GM19324 (cell line): ENCODE measurements around the gene PPL.
"Not testable (repeated sequence)": the region's sequence is repeated elsewhere in the genome, so short reads cannot be mapped to it uniquely, and the experiment has no call there.

Experiments used
- ATAC-seq: cut with Tn5 transposase; IDR thresholded peaks from one replicate; pipeline ENCODE4 v1.9.1; 2021; ENCODE audit warnings: mild to moderate bottlenecking, moderate library complexity; ENCODE audit not compliant: unreplicated experiment, low FRiP score

The PPL gene, protein sequence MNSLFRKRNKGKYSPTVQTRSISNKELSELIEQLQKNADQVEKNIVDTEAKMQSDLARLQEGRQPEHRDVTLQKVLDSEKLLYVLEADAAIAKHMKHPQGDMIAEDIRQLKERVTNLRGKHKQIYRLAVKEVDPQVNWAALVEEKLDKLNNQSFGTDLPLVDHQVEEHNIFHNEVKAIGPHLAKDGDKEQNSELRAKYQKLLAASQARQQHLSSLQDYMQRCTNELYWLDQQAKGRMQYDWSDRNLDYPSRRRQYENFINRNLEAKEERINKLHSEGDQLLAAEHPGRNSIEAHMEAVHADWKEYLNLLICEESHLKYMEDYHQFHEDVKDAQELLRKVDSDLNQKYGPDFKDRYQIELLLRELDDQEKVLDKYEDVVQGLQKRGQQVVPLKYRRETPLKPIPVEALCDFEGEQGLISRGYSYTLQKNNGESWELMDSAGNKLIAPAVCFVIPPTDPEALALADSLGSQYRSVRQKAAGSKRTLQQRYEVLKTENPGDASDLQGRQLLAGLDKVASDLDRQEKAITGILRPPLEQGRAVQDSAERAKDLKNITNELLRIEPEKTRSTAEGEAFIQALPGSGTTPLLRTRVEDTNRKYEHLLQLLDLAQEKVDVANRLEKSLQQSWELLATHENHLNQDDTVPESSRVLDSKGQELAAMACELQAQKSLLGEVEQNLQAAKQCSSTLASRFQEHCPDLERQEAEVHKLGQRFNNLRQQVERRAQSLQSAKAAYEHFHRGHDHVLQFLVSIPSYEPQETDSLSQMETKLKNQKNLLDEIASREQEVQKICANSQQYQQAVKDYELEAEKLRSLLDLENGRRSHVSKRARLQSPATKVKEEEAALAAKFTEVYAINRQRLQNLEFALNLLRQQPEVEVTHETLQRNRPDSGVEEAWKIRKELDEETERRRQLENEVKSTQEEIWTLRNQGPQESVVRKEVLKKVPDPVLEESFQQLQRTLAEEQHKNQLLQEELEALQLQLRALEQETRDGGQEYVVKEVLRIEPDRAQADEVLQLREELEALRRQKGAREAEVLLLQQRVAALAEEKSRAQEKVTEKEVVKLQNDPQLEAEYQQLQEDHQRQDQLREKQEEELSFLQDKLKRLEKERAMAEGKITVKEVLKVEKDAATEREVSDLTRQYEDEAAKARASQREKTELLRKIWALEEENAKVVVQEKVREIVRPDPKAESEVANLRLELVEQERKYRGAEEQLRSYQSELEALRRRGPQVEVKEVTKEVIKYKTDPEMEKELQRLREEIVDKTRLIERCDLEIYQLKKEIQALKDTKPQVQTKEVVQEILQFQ (N-terminal part only)

GRCh38 chr16:4936991-4937781, at the start of gene PPL:
PPL (minus strand) TSS chr16:4937148; CDS start chr16:4937045, 103 bp downstream.
- ATAC-seq: no peak

DNA sequence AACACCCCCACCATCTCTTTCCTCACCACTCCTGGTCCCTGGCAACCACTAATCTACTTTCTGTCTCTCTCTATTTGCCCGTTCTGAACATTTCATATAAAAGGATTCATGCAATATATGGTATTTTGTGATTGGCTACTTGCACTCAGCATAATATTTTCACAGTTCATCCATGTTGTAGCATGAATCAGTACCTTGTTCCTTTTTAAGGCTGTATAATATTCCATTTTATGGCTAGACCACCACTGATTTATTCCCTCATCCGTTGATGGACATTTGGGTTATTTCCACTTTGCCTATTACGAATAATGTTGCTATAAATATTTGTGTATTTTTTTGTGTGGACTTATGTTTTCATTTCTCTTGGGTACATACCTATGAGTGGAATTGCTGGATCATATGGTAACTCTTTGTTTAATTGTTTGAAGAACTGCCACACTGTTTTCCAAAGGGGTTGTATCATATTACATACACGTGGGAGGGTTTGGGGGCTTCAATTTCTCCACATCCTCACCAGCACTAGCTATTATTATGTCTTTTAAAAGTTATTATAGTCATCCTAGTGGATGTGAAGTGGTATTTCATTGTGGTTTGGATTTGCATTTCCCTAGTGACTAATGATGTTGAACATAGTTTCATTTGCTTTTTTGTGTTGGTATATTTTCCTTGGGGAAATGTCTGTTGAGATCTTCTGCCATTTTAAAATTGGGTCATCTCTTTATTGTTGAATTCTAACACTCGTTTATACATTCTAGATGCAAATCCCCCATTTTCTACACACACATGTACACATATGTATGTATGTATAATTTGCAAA, 47.4 kb upstream of the PPL start:
- ATAC-seq: no peak

GRCh38 chr16:4982056-4982867, 45.3 kb upstream of the PPL start:
- ATAC-seq: no peak

DNA sequence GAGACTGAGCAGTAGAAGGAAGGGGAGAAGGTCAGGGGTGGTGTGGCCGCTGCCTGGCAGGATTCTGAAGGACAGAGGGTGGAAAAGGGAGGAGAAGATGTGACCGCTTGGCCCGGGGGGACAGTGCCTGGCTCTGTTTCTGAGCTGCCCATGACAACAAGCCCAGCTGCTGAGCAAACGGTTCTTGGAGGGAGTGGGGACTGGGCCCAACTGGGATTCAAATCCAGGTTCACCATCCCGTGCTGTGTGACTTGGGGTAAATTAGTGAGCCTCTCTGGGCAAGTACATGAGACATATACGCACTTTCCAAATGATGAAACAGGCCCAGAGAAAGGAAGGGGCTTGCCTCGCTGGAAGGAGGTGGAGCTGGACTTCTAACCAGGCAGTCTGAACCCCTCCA, 44.5 kb upstream of the PPL start:
- no peak for ATAC-seq

DNA sequence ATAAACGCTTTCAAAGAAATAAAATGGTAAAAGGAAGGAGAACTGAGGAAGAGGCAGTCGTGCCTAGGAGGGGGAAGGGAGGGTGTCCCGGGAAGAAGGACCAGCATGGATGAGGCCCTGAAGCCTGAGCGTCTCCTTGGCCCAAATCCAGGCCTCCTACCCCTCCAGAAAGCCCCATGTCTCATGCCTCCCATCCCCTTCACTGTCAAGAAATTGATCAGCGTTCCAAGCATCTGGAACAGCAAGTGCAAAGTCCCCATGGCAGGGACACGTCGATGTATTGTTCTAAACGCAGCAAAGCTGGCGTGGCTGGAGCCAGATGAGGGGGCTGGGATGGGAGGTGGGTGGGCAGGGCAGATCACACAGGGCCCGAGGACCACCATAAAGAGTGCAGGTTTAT, 43.7 kb upstream of the PPL start:
- no peak for ATAC-seq

DNA sequence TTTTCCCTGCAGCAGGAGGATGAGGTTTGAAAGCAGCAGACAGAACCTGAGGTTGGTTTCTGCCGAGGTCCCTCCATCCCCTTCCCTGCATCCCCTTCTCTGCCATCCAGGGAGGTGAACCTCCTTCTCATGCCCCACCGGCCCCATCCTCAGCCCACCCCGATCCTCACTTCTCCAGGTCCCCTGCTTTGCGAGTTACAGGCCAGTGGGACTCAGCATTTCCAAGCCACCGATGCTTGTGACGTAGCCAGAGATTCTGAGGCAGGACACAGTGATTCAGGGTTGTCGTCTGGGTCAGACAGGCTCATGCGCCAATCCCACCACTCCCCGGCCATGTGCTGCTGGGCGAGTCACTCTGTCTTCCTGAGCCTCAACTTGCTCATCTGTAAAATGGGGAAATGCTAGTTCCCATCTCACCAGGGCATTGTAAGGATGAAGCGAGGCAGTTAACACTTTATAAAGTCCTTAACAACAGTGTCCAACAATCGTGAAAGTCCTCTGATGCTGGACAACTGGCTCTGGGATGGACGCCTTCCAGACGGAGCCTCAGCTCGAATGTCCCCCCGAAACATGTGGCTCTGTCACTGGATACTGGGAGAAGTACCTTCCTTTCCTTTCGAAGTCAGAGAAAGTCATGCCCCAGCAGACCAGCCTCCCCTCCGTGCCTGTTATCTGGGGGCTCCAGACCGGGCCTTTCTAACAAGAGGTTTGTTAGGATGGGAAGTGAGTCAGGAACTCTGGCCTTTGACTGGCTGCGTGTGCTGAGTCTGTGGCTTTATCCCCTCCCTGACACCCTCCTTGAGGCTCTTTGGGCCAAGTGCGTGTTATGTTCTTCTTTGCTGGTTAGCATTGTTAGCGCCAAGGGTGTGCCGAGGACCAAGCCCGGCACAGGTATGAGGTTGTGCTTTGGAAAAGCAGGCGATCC, 43.0 kb upstream of the PPL start:
- ATAC-seq: no peak

DNA sequence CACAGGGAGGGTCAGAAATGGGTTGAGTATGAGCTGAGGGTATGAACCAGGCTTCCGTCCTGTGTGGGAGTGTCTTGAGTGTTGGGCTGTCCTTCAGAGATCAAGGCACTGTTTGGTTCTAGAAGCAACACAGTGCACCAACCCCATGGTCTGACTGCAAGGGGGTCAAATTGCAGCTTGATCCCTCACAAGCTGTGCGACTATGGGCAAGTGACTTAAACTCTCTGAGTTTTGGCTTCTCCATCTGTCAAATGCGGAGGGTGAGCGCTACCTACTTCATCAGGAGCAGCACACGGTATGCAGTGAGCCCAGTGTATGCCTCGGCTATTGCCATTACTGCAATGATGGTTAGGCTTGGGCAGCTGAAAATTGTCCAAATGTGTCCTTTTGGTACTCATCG, 42.2 kb upstream of the PPL start:
- ATAC-seq: no peak

DNA sequence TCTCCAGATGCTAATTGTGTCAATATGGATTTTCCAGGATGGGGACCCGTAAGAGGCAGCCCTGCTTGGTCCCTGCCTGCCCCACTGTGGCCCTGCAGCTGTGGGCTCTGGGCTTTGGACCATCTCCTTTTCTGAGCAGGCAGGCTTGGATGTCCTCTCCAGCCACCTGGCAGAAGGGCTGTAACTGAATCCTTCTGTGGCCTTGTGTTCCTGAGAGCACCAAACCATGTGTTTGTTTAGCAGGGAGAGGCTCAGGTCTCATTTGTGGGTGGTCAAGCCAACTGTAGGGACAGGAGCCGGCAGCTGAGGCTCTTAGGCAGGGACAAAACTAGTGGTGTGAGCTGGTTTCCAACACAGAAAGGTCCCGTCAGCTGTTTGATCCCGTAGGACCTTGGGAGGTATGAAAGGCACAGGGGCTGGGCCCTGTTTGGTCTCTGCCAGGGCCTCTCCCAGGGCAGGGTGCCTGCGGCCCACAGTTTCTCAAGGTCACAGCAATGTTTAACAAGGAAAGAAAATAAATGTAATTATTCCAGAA, 39.7 kb upstream of the PPL start:
- no peak for ATAC-seq

- ATAC-seq: peak; percentile 84
Observed at GRCh38 chr16:4976079-4976478, 39.1 kb upstream of the PPL start.

DNA sequence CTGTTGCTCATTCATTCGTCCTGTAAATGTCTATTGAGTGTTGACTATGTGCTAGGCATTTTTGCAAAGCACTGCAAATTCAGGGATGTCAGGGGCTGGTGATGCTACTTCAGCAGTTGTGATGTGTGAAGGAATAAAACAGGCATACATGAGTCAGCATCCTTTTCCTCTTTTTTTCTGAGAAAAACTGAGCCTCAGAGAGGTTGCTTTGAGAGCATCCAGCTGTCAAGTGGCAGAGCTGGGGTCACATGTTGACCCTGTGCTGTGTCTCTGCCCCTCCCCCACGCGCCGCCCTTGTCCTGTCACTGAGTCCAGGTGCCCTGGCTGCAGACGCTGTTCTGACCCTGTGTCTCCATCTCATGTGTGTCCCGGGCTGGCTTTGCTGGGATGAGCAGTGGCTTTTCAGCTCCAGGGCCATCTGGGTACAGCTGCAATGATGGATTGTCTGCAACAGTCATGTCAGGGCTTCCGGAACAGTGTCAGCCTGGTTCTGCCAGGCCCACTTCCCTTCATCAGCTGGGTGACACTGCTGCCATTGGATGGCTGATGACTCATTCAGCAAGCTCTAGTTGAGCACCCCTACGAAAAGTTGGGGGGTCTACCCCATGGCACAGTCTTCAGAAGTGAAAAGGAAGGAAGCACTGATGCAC, 36.1 kb upstream of the PPL start:
- no peak for ATAC-seq

DNA sequence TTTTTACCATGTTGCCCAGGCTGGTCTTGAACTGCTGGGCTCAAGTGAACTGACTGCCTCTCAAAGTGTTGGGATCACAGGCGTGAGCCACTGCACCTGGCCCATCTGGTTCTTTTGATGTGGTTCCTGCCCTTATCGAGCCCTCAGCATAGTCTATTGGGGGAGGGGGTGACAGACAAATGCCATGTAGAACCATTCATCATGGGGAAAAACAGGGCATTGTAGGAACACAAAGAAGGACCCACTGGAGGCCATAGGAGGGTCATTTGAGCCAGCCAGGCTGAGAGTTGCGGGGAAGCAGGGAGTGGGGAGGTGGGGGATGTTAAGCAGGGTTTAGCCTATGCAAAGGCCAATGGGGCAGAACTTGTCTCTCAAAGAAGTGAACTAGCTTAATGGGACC, 33.1 kb upstream of the PPL start:
- ATAC-seq: no peak

DNA sequence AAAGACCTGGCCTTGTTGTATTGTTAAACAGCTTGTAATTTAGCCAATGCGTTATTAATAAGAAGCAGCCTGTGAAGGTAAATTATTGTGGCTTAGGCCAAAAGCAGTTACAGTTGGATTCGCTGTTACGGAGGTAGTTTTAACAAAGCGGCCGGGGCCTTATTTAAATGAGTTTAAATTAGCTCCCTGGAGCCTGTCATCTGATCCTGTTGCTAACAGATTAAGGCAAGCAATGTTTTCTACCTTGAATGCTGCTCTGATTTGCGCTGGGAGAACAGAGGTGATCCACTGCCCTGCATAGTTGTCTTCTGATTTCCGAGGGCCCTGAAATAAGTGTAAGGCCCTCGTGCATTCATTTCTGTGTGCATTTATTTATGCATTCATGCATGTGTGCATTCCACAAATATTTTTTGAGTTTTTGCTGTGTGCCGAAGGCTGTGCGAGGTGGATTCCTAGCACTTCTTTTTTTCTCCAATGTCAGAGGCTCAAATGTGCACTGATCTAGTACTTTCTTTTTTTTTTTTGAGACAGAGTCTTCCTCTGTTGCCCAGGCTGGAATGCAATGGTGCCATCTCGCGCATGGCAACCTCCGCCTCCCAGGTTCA, 32.0 kb upstream of the PPL start:
- no peak for ATAC-seq

DNA sequence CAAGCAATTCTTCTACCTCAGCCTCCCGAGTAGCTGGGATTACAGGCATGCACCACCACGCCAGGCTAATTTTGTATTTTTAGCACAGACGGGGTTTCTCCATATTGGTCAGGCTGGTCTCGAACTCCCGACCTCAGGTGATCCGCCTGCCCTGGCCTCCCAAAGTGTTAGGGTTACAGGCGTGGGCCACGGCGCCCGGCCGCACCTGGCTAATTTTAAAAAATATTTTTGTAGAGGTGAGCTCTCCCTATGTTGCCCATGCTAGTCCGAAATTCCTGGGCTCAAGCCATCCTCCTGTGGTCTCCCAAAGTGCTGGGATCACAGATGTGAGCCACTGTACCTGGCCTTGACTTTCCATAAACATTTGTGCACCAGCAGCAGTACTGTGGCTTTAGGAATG, 31.3 kb upstream of the PPL start:
- ATAC-seq: not testable (repeated sequence)

DNA sequence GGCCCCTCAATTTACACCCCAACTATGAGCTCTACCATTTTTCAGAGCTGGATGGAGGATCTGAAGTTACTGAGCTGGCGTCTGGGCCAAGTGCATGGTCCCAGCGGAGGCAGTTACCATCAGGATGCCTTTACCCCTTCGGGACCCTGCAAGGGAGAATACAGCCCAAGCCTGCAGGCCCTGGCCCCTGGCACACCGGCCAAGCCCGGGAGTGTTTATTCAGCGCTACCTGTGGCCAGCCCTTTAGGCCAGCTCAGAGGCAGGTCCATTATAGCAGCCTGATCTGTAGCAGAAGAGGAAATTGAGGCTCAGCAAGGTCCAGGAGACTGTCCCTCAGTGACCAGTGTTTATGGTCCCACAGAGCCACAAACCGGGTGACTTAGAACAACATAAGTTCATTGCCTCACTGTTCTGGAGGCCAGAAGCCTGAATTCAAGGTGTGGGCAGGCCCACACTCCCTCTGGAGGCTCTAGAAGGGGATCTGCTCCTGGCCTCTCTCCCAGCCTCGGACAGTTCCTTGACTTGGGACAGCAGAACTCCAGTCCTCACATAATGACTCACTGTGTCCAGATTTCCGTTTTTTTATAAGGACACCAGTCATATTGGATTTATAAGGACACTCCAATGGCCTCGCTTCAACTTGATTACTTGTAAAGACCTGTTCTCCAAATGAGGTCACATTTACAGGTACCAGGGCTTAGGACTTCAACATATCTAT, 29.9 kb upstream of the PPL start:
- ATAC-seq: no peak

GRCh38 chr16:4963527-4963926, 26.6 kb upstream of the PPL start:
- ATAC-seq: not testable (repeated sequence)

DNA sequence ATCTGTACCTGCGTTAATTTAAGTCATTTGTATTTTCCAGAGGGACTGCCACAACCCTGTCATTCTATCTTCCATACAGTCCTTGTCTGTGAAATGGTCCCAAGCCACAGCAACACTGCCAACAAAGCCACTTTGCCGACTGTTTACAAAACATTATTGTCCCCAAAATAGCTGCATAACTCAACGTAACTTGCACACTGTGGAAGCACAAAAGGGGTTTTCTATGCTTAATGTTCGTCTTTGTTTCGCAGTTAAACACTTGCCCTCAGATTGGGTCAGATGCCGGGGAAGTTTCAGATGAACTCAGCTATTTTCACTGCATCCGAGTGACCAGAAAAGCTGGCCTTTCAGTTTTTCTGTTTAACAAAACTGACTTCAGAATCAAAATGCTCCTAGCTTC, 25.8 kb upstream of the PPL start:
- no peak for ATAC-seq
